Measurements from ENCODE around the gene ARNT2. TPM values are rescaled to one million over a fixed set of nuclear protein-coding genes. Genes with fewer than 3 reads are reported as not detected.

The ARNT2 gene
- total and polyA plus RNA-seq, 12 donors, result 0.71 to 6.7 (median 4.0) TPM

DNA sequence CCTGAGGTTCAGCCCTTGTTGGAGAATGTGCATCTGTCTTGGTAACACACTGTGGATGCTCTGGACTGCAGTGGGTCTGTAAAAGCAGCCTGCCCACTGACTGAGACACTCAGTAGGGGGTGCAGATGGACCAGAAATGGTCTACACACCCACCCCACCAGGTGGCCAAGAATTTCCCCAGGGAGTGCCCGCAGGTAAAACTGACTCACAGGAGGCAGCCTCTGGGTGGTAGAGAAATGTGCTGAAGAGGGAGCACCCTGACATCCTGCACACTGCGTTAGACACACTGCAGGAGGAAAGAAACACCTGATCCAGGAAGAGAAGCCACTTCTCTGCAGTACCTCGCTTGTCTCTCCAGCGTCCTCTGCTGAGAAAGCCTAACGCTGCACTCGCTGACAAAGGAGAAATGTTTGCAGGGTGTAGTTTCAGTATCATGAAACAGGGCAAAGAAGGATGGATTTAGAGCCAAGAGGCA, 181.4 kb downstream of the ARNT2 start:
- TF ChIP-seq, protein P1, sequence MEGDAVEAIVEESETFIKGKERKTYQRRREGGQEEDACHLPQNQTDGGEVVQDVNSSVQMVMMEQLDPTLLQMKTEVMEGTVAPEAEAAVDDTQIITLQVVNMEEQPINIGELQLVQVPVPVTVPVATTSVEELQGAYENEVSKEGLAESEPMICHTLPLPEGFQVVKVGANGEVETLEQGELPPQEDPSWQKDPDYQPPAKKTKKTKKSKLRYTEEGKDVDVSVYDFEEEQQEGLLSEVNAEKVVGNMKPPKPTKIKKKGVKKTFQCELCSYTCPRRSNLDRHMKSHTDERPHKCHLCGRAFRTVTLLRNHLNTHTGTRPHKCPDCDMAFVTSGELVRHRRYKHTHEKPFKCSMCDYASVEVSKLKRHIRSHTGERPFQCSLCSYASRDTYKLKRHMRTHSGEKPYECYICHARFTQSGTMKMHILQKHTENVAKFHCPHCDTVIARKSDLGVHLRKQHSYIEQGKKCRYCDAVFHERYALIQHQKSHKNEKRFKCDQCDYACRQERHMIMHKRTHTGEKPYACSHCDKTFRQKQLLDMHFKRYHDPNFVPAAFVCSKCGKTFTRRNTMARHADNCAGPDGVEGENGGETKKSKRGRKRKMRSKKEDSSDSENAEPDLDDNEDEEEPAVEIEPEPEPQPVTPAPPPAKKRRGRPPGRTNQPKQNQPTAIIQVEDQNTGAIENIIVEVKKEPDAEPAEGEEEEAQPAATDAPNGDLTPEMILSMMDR (IDR thresholded peaks at IDR 0.05), result no peak
- Histone ChIP-seq H3K27ac (no peak overlapping the region), H3K27me3 (no peaks in the 10 kb centered on the region), H3K4me1 (peaks cover 0 to 3% (median 0%) of the 10 kb centered on the region in 9 donors), H3K4me3 (no peak overlapping the region), H3K9me3 (no peaks in the 10 kb centered on the region), H3K36me3 (no peaks in the 10 kb centered on the region)
- 86 to 94% methylated on average over 6 of the region's 6 CpGs for WGBS, 2 donors
- intact Hi-C loops (cut with DNase I), result no loop called here
- no peak for ATAC-seq
- no peak for DNase-seq

DNA sequence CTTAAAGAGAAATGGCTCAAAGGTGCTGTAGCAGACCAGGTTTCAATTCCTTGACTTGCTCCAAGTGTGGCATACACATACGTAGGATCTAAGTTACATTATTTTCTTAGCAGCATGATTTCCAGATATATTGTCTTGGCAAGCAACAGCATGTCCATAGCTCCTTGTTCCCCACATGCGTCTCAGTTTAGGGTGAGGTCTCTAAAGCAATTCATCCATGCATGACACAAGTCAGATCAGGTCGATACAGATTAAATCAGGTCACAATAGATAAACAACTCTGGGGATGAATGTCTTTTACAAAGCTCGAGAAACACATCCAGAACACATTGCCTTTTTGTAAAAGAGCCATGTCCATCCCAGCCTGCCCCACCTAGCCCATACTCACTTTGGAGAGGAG, 182.0 kb downstream of the ARNT2 start:
- H3K4me3 ChIP-seq, result no peak overlapping the region
- DNase-seq (no peak), ATAC-seq (no peak)
- H3K9me3 ChIP-seq, result no peaks in the 10 kb centered on the region
- no peak overlapping the region for H3K27ac ChIP-seq
- H3K27me3 ChIP-seq, result no peaks in the 10 kb centered on the region
- 85 to 91% methylated on average over 4 of the region's 4 CpGs for WGBS, 2 donors
- peaks cover 0 to 3% (median 0%) of the 10 kb centered on the region in 9 donors for H3K4me1 ChIP-seq
- intact Hi-C loops (cut with DNase I), result no loop called here
- no peaks in the 10 kb centered on the region for H3K36me3 ChIP-seq
- TF ChIP-seq, protein P1 (IDR thresholded peaks at IDR 0.05), result no peak

DNA sequence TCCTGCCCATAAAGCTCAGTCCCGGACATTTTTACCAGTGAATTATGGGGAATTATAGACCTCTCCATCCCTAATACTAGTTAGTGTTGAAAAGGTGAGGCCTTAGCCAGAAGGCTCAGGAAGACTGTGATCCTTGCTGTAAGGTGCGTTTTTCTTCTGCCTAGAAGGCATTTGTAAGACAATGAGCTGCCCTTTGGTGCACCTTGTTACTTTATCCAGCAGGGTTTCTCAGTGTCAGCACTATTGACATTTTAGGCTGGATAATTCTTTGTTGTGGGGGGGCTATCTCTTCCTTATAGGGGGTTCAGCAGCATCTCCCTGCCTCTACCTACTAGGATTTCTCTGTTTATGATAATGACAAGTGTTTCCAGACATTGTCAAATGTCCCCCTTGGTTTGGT, 182.8 kb downstream of the ARNT2 start:
- Histone ChIP-seq H3K4me3 (no peak overlapping the region), H3K27ac (no peak overlapping the region), H3K4me1 (peaks cover 0 to 3% (median 0%) of the 10 kb centered on the region in 9 donors), H3K9me3 (no peaks in the 10 kb centered on the region), H3K27me3 (no peaks in the 10 kb centered on the region), H3K36me3 (no peaks in the 10 kb centered on the region)
- ATAC-seq, result no peak
- TF ChIP-seq, protein P1 (IDR thresholded peaks at IDR 0.05), result no peak
- DNase-seq, result no peak
- 94% methylated on average over 2 of the region's 2 CpGs for WGBS, 2 donors
- intact Hi-C loops (cut with DNase I), result no loop called here

DNA sequence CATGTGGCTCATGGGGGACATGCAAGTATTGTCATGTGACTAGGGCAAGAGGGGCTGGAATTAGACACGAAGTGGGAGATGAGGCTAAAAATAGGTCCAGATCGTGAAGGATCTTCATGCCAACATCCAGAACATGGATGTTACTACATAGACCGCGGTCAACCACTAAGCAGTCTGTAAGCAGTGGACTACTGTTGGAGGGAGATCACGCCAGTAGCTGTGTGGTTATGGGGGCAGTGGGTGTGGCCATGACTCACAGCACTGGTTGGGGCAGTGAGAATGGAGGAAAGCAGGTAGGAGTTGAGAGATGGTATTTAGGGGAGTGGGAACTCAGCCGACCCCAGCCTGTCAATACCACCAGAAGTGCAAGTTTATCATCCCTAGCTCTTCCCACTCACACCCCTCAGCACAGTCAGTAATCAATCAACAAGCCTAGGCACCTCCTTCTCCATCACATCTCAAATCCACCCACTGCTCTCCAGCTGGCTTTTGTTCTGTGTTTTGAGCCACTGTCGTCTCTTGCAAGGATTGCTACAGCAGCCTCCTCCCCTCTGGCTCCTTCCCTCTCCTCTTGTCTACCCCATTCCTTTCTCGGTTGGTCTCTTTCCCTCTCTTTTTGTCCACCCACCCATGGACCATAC, 183.8 kb downstream of the ARNT2 start:
- intact Hi-C loops (cut with DNase I), result no loop called here
- Histone ChIP-seq H3K36me3 (no peaks in the 10 kb centered on the region), H3K4me3 (no peak overlapping the region), H3K4me1 (peaks cover 0 to 3% (median 0%) of the 10 kb centered on the region in 9 donors), H3K9me3 (no peaks in the 10 kb centered on the region), H3K27ac (no peak overlapping the region), H3K27me3 (no peaks in the 10 kb centered on the region)
- DNase-seq, result no peak
- 69 to 72% methylated on average over 8 of the region's 8 CpGs for WGBS, 2 donors
- TF ChIP-seq, protein P1 (IDR thresholded peaks at IDR 0.05), result no peak
- ATAC-seq, result no peak
